HCT116 (cell line): ENCODE data around the gene ADK. TPM values are rescaled to one million over a fixed set of nuclear protein-coding genes. Genes with fewer than 3 reads are reported as not detected.

Experiments used
- ATAC-seq: fragments of 200-7000 bp; cut with Tn5 transposase; 2 replicates; pipeline ENCODE4 v1.9.1; 2020; ENCODE audit warnings: mild to moderate bottlenecking, moderate library complexity
- BruUV-seq: library from RNA; stranded (reverse); fragments of 400-500 nt; replicated peaks from 2 replicates; lab custom pipeline; 2021; lab: Mats Ljungman, UMichigan
- CTCF ChIA-PET: fragments of 300-600 bp; sonication (Branson Sonifier 250); formaldehyde crosslinking; loops from one replicate; lab custom pipeline; 2021; ENCODE audit warnings: antibody characterized with exemption; lab: Charles Lee
- POLR2A ChIA-PET: fragments of 300-600, 350-600 bp; sonication (Branson Sonifier 250); formaldehyde crosslinking; loops from one replicate; lab custom pipeline; 2021; ENCODE audit warnings: antibody characterized with exemption; lab: Charles Lee
- RAD21 ChIA-PET, 2 experiments: fragments of 300-600 bp; sonication (Branson Sonifier 250); formaldehyde crosslinking; loops; one replicate each; lab custom pipeline; 2023; ENCODE audit warnings: low total read pairs in 2 of 2; ENCODE audit not compliant: uncharacterized antibody in 2 of 2, unreplicated experiment in 2 of 2, low non-redundant PET in 1 of 2; lab: Charles Lee
- DNase-seq: peaks from one replicate; pipeline ENCODE4 v3.0.0-alpha.2; 2010; ENCODE audit warnings: low read depth, low spot score
- H2AFZ ChIP-seq: fragments of 200-600 bp; shearing (Covaris generic), sonication (generic); 2 replicates; pipeline ENCODE4 v1.6.1; 2017; ENCODE audit warnings: low read depth, mixed run types, mixed read lengths, antibody characterized with exemption, low read length; ENCODE audit not compliant: poor library complexity, severe bottlenecking
- H3K27ac ChIP-seq: 2 replicates; pipeline ENCODE4 v1.5.1; 2012; ENCODE audit warnings: low read depth, low read length
- H3K27me3 ChIP-seq: fragments of 200-600 bp; sonication (generic); 2 replicates; pipeline ENCODE4 v1.6.1; 2016; ENCODE audit warnings: mixed run types, low read length, mixed read lengths; ENCODE audit not compliant: insufficient read depth
- H3K36me3 ChIP-seq, 2 experiments: fragments of 200-500 bp in 1 of 2; fragments of 200-600 bp in 1 of 2; sonication (Bioruptor generic) in 1 of 2; sonication (generic) in 1 of 2; 2 replicates each; pipeline versions ENCODE4 v1.5.1 to v1.6.1; 2014 to 2016; ENCODE audit warnings: low read length in 2 of 2, inconsistent platforms in 1 of 2, mixed read lengths in 1 of 2, mixed run types in 1 of 2; ENCODE audit not compliant: insufficient read depth in 2 of 2, control insufficient read depth in 1 of 2
- H3K4me1 ChIP-seq, 2 experiments: fragments of 200-600 bp in 1 of 2; sonication (generic) in 1 of 2; 2 replicates each; pipeline versions ENCODE4 v1.5.1 to v1.6.1; 2012 to 2017; ENCODE audit warnings: low read length in 2 of 2, inconsistent platforms in 1 of 2, mild to moderate bottlenecking in 1 of 2, mixed read lengths in 1 of 2, mixed run types in 1 of 2, moderate library complexity in 1 of 2; ENCODE audit not compliant: insufficient read depth in 2 of 2, control insufficient read depth in 1 of 2
- H3K4me2 ChIP-seq: fragments of 200-600 bp; sonication (generic); 2 replicates; pipeline ENCODE4 v1.6.1; 2017; ENCODE audit warnings: mixed run types, low read length, mixed read lengths
- H3K4me3 ChIP-seq, 2 experiments: fragments of 200-600 bp in 1 of 2; sonication (generic) in 1 of 2; replicated peaks in 1 of 2; 2 replicates each; pipeline ENCODE4 v1.5.1; 2011 to 2016; ENCODE audit warnings: low read length in 2 of 2, control low read depth in 1 of 2, low read depth in 1 of 2, mild to moderate bottlenecking in 1 of 2, mixed read lengths in 1 of 2, mixed run types in 1 of 2
- H3K79me2 ChIP-seq: fragments of 200-600 bp; sonication (generic); 2 replicates; pipeline ENCODE4 v1.6.1; 2017; ENCODE audit warnings: mild to moderate bottlenecking, mixed run types, low read length, moderate library complexity, mixed read lengths; ENCODE audit not compliant: insufficient read depth
- H3K9ac ChIP-seq: fragments of 200-600 bp; sonication (generic); 2 replicates; pipeline ENCODE4 v1.6.1; 2016; ENCODE audit warnings: low read length, mixed read lengths
- H3K9me2 ChIP-seq: fragments of 200-600 bp; sonication (generic), shearing (Covaris generic); 2 replicates; pipeline ENCODE4 v1.6.1; 2017; ENCODE audit warnings: mixed run types, mild to moderate bottlenecking, moderate library complexity; ENCODE audit not compliant: insufficient read depth
- H3K9me3 ChIP-seq, 2 experiments: fragments of 200-500 bp in 1 of 2; fragments of 200-600 bp in 1 of 2; sonication (Bioruptor generic) in 1 of 2; sonication (generic) in 1 of 2; 2 replicates each; pipeline ENCODE4 v1.6.1; 2014 to 2017; ENCODE audit warnings: low read length in 2 of 2, mixed read lengths in 2 of 2, inconsistent platforms in 1 of 2, low read depth in 1 of 2, mild to moderate bottlenecking in 1 of 2, mixed run types in 1 of 2, moderate library complexity in 1 of 2; ENCODE audit not compliant: control insufficient read depth in 1 of 2, insufficient read depth in 1 of 2
- H4K20me1 ChIP-seq: fragments of 200-600 bp; sonication (generic), shearing (Covaris generic); 2 replicates; pipeline ENCODE4 v1.6.1; 2017; ENCODE audit warnings: mixed run types, mild to moderate bottlenecking, moderate library complexity; ENCODE audit not compliant: insufficient read depth
- ATF3 ChIP-seq: IDR thresholded peaks from 2 replicates; pipeline ENCODE4 v1.6.1; 2012
- CBX3 ChIP-seq: IDR thresholded peaks from 2 replicates; pipeline ENCODE4 v1.6.1; 2012; ENCODE audit warnings: low read depth
- CEBPB ChIP-seq: IDR thresholded peaks from 2 replicates; pipeline ENCODE4 v1.6.1; 2012; ENCODE audit warnings: low read depth
- CTCF ChIP-seq, 3 experiments: fragments of 200-600 bp in 1 of 3; sonication (generic) in 1 of 3; IDR thresholded peaks in 2 of 3; conservative IDR thresholded peaks in 1 of 3; 2 replicates each; pipeline ENCODE4 v1.5.1; 2012 to 2017; ENCODE audit warnings: low read depth in 2 of 3, low read length in 2 of 3, antibody characterized with exemption in 1 of 3, borderline replicate concordance in 1 of 3, control low read depth in 1 of 3, mild to moderate bottlenecking in 1 of 3, mixed read lengths in 1 of 3, mixed run types in 1 of 3, moderate library complexity in 1 of 3; ENCODE audit not compliant: insufficient read depth in 1 of 3
- EGR1 ChIP-seq: IDR thresholded peaks from 2 replicates; pipeline ENCODE4 v1.6.1; 2012; ENCODE audit warnings: low read depth
- ELF1 ChIP-seq: IDR thresholded peaks from 2 replicates; pipeline ENCODE4 v1.6.1; 2012; ENCODE audit warnings: low read depth, borderline replicate concordance
- EZH2 ChIP-seq: fragments of 200-600 bp; sonication (generic); IDR thresholded peaks from 2 replicates; pipeline ENCODE4 v1.6.1; 2017; ENCODE audit warnings: antibody characterized with exemption, mixed run types
- EZH2phosphoT487 ChIP-seq: fragments of 200-600 bp; IDR thresholded peaks from 2 replicates; pipeline ENCODE4 v1.6.1; 2018; ENCODE audit warnings: antibody characterized with exemption, borderline replicate concordance
- FOSL1 ChIP-seq: IDR thresholded peaks from 2 replicates; pipeline ENCODE4 v1.6.1; 2012; ENCODE audit warnings: low read depth
- POLR2A ChIP-seq: IDR thresholded peaks from 2 replicates; pipeline ENCODE4 v1.7.0; 2011; ENCODE audit warnings: borderline replicate concordance; ENCODE audit not compliant: insufficient read depth, insufficient read length; ENCODE audit errors: extremely low read depth
- POLR2AphosphoS5 ChIP-seq: IDR thresholded peaks from 2 replicates; pipeline ENCODE4 v1.6.1; 2011; ENCODE audit warnings: mild to moderate bottlenecking, low read depth, low read length, moderate library complexity
- RAD21 ChIP-seq: IDR thresholded peaks from 2 replicates; pipeline ENCODE4 v1.6.1; 2012; ENCODE audit warnings: low read depth, mild to moderate bottlenecking
- REST ChIP-seq: IDR thresholded peaks from 2 replicates; pipeline ENCODE4 v1.6.1; 2012; ENCODE audit warnings: low read depth
- SIN3A ChIP-seq: IDR thresholded peaks from 2 replicates; pipeline ENCODE4 v1.6.1; 2012; ENCODE audit warnings: low read depth
- SP1 ChIP-seq: IDR thresholded peaks from 2 replicates; pipeline ENCODE4 v1.6.1; 2012; ENCODE audit warnings: low read depth
- TCF7L2 ChIP-seq: IDR thresholded peaks from 2 replicates; pipeline ENCODE4 v1.7.0; 2011; ENCODE audit warnings: borderline replicate concordance, inconsistent platforms; ENCODE audit not compliant: insufficient read depth, insufficient read length; ENCODE audit errors: extremely low read depth
- YY1 ChIP-seq: IDR thresholded peaks from 2 replicates; pipeline ENCODE4 v1.6.1; 2011; ENCODE audit warnings: low read length, low read depth, moderate library complexity, mild to moderate bottlenecking; ENCODE audit not compliant: insufficient replicate concordance; ENCODE audit errors: extremely low read depth
- ZFX ChIP-seq: fragments of 450-650 bp; IDR thresholded peaks from 2 replicates; pipeline ENCODE4 v1.6.1; 2017
- ZNF274 ChIP-seq: fragments of 200-500 bp; sonication (Bioruptor generic); IDR thresholded peaks from 2 replicates; pipeline ENCODE4 v1.6.1; 2014; ENCODE audit warnings: mild to moderate bottlenecking, low read depth, low read length, inconsistent platforms
- intact Hi-C: fragments of 100-400 bp; cut with micrococcal nuclease; formaldehyde crosslinking; loops from 2 replicates; pipeline ENCODE4 v1.10.0; 2022
- total RNA-seq: library from RNA; stranded (reverse); gene quantifications from one replicate; pipeline ENCODE4 v1.2.1, GENCODE V29; 2021; ENCODE audit not compliant: unreplicated experiment
- TF ChIP-seq, protein P1 (sequence below): IDR thresholded peaks from 2 replicates; pipeline ENCODE4 v1.6.1; 2012

Gene ADK
- total RNA-seq, 1 experiment from 2014 or later: 55.0 TPM

GRCh38 chr10:74650613-74651012, 499.6 kb downstream of the ADK start:
- Histone ChIP-seq H3K4me1 (no peaks in the 10 kb centered on the region), H3K79me2 (no peaks in the 10 kb centered on the region), H3K9me3 (no peaks in the 10 kb centered on the region), H3K27me3 (no peaks in the 10 kb centered on the region), H3K4me3 (no peak overlapping the region), H3K4me2 (no peak overlapping the region), H3K9ac (no peak overlapping the region), H3K36me3 (no peaks in the 10 kb centered on the region), H3K27ac (no peak overlapping the region), H3K9me2 (no peaks in the 10 kb centered on the region), H4K20me1 (no peaks in the 10 kb centered on the region), H2AFZ (no peak overlapping the region)
- no peak for ATAC-seq
- no TSS peak for BruUV-seq
- POLR2A ChIA-PET: no interaction called here
- CTCF ChIA-PET: no interaction called here
- TF ChIP-seq REST: no peak
- no peak for TF ChIP-seq ELF1
- TF ChIP-seq POLR2A: no peak
- TF ChIP-seq TCF7L2: no peak
- TF ChIP-seq YY1: no peak
- no peak for TF ChIP-seq CTCF (IDR thresholded peaks at IDR 0.05 in 2 of 3, conservative IDR thresholded peaks at IDR 0.05 in 1 of 3; ENCODE audit: borderline replicate concordance in 1 of 3, insufficient read depth in 1 of 3, low read depth in 2 of 3, low read length in 2 of 3)
- TF ChIP-seq EZH2: no peak
- TF ChIP-seq EZH2phosphoT487: no peak
- TF ChIP-seq SIN3A: no peak
- no peak for TF ChIP-seq ATF3
- TF ChIP-seq SP1: no peak
- TF ChIP-seq ZNF274: no peak
- TF ChIP-seq EGR1: no peak
- TF ChIP-seq RAD21: no peak
- TF ChIP-seq ZFX: no peak
- TF ChIP-seq CBX3: no peak
- no peak for TF ChIP-seq POLR2AphosphoS5
- TF ChIP-seq, protein P1, sequence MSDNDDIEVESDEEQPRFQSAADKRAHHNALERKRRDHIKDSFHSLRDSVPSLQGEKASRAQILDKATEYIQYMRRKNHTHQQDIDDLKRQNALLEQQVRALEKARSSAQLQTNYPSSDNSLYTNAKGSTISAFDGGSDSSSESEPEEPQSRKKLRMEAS: no peak
- no peak for TF ChIP-seq CEBPB
- no peak for TF ChIP-seq FOSL1
- RAD21 ChIA-PET: no interaction called here
- intact Hi-C loops: no loop called here
- no peak for DNase-seq
